Measurements from ENCODE around the gene GBF1.
A peak's percentile ranks its signal among the peaks of the same experiment; 100 is the strongest.
"Not testable (repeated sequence)": the region's sequence is repeated elsewhere in the genome, so short reads cannot be mapped to it uniquely, and the experiment has no call there.

The GBF1 gene

GRCh38 chr10:102208311-102209035 is 36.9 kb upstream of the GBF1 start:
- TF ChIP-seq CTCF (conservative IDR thresholded peaks at IDR 0.05) = no peak
- peak overlapping the region; percentile 56 for H3K27ac ChIP-seq

DNA sequence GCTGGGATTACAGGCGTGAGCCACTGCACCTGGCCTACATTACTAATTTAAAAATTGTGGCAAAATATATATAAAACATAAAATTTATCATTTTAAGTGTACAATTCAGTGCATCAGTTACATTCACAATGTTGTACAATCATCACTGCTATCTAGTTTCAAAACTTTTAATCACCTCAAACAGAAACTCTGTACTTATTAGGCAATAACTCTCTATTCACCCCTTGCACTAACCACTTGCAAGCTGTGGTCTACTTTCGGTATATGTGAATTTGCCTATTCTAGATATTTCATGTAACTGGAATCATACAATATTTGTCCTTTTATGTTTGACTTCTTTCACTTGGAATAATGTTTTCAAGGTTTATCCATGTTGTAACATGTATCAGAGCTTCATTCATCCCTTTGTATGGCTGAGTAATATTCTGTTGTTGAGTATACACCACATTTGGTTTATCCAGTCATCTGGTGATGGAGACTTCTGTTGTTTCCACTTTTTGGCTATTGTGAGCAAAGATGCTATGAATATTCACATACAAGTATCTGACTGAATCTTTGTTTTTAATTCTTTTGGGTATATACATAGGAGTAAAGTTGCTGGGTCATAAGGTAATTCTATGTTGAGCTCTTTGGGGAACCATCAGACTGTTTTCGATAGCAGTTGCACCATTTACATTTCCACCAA is 33.6 kb upstream of the GBF1 start:
- no peak overlapping the region for H3K27ac ChIP-seq
- TF ChIP-seq CTCF (conservative IDR thresholded peaks at IDR 0.05) = no peak

DNA sequence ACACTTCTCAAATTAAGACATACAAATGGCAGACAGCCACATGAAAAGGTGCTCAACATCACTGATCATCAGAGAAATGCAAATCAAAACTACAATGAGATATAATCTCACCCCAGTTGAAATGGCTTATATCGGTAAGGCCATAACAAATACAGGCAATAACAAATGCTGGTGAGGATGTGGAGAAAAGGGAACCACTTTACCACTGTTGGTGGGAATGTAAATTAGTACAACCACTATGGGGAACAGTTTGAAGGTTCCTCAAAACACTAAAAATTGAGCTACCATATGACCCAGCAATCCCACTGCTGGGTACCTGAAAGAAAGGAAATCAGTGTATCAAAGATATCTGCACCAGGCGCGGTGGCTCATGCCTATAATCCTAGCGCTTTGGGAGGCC is 31.7 kb upstream of the GBF1 start:
- not testable (repeated sequence) for H3K27ac ChIP-seq

GRCh38 chr10:102219370-102219769 is 26.0 kb upstream of the GBF1 start:
- H3K27ac ChIP-seq = peak overlapping the region; percentile 39; the same call in 1 of the 2 replicates
- no peak for TF ChIP-seq CTCF (conservative IDR thresholded peaks at IDR 0.05)

DNA sequence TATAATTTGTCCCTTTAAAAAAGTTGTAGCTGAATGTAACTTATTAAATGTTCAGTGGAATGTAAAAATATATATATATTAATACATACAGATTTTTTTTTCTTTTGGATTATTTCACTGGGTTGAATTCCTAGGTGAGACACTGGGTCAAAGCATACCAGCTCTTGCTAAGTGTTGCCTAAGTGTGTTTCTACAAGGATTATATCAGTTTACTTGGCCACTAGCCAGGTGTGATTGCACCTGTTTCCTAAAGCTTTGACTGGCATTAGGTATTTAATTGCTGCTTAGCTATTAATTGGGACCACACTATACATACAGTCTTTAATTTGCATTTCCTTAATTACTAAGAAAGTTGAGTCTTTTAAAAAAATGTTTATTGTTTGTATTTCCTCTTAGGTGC is 24.7 kb upstream of the GBF1 start:
- TF ChIP-seq CTCF (conservative IDR thresholded peaks at IDR 0.05) = no peak
- H3K27ac ChIP-seq = peak overlapping the region; percentile 39; the same call in 1 of the 2 replicates

DNA sequence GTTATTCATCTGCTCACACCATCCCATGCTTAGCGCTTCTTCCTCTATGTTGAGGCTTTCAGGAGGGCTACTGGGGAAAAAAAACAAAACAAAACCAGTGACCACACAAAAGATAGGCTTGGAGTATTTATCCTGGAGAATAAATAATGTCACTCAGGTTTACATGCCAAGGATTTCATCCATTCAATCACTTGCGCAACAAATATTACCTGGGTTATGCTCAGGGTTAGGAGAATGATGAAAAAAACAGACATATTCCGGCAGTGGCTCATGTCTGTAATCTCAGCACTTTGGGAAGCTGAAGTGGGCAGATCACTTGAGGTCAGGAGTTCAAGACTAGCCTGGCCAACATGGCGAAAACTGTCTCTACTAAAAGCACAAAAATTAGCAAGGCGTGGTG is 22.5 kb upstream of the GBF1 start:
- TF ChIP-seq CTCF (conservative IDR thresholded peaks at IDR 0.05) = no peak
- no peak overlapping the region for H3K27ac ChIP-seq

GRCh38 chr10:102225646-102226541 is 19.4 kb upstream of the GBF1 start, which contains the start of gene ELOVL3:
TSS of gene ELOVL3 (plus strand) at chr10:102226299. CDS start at chr10:102226549, 250 bp downstream.
- no peak for TF ChIP-seq CTCF (conservative IDR thresholded peaks at IDR 0.05)
- H3K27ac ChIP-seq = no peak within 1 kb of the TSS
